HG03060 (cell line): ENCODE measurements around the gene ZNF486.
"Not testable (repeated sequence)": the region's sequence is repeated elsewhere in the genome, so short reads cannot be mapped to it uniquely, and the experiment has no call there.

ENCODE experiments used
- ATAC-seq: cut with Tn5 transposase; IDR thresholded peaks from one replicate; pipeline ENCODE4 v1.9.1; 2021; ENCODE audit warnings: low read depth, moderate number of reproducible peaks; ENCODE audit not compliant: unreplicated experiment

Gene ZNF486

DNA sequence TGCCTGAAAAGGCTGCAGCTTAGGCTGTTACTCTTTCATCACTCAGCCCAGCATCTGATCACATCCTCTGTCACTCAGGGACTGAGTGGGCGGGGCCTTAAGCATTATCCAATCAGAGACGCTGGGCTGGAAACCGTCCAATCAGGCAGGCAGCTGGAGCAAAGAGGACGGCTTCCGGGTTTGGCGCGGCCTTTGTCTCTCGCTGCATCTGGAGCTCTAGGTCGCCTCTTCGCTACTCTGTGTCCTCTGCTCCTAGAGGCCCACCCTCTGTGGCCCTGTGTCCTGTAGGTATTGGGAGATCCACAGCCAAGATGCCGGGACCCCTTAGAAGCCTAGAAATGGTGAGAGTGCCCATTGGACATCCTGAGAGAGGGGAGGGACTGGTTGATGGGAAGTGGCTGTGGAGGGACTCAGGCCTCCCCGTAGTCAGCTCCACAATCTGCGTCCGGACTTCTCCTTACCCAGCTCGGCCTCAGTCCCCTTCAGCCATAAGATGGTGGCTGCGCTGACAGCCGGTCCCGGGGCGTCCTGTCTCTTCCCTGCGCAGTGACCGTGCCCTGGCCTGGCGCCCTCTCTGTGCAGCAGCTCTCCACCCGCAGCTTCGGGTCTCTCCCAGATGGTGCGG lies at the start of gene ZNF486:
ZNF486 (plus strand) TSS at position 195 of the 625 bp plus-strand sequence; CDS start at position 312, 117 bp downstream.
- ATAC-seq, result peak; percentile 57

DNA sequence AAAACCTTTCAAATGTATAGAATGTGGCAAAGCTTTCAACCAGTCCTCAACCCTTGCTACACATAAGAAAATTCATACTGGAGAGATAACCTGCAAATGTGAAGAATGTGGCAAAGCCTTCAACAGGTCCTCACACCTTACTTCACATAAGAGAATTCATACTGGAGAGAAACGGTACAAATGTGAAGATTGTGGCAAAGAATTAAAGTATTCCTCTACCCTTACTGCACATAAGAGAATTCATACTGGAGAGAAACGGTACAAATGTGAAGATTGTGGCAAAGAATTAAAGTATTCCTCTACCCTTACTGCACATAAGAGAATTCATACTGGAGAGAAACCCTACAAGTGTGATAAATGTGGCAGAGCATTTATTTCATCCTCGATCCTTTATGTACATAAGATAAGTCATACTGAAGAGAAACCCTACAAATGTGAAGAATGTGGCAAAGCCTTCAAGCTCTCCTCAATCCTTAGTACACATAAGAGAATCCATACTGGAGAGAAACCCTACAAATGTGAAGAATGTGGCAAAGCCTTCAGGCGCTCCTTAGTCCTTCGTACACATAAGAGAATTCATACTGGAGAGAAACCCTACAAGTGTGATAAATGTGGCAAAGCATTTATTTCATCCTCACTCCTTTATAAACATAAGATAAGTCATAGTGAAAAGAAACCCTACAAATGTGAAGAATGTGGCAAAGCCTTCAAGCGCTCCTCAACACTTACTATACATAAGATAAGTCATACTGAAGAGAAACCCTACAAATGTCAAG lies 48.8 kb upstream of the ZNF486 start:
- not testable (repeated sequence) for ATAC-seq

DNA sequence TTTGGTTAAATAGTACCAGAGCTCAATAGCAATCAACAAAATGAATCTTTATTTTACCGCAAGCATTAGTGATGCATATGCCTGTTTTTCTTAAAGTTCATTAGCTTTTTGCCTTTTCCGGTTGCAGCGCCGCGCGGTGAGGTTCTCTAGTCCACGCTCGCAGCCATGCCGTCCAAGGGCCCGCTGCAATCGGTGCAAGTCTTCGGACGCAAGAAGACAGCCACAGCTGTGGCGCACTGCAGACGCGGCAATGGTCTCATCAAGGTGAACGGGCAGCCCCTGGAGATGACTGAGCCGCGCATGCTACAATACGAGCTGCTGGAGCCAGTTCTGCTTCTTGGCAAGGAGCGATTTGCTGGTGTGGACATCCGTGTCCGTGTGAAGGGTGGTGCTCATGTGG lies 42.1 kb upstream of the ZNF486 start:
- ATAC-seq, result no peak

DNA sequence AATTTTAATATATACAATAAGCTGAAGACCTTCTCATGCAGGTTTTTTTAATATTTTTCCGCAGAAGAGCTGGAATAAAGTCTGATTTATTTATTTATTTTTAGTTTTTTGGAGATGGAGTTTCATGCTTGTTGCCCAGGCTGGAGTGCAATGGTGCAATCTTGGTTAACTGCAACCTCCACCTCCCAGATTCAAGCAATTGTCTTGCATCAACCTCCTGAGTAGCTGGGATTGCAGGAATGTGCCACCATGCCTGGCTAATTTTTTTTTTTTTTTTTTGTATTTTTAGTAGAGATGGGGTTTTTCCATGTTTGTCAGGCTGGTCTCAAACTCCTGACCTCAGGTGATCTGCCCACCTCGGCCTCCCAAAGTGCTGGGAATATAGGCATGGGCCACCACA lies 34.1 kb upstream of the ZNF486 start:
- not testable (repeated sequence) for ATAC-seq

DNA sequence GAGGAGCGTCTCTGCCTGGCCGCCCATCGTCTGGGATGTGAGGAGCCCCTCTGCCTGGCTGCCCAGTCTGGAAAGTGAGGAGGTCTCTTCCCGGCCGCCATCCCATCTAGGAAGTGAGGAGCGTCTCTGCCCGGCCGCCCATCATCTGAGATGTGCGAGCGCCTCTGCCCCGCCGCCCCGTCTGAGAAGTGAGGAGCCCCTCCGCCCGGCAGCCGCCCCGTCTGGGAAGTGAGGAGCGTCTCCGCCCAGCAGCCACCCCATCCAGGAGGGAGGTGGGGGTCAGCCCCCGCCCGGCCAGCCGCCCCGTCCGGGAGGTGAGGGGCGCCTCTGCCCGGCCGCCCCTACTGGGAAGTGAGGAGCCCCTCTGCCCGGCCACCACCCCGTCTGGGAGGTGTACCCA lies 29.3 kb upstream of the ZNF486 start:
- ATAC-seq, result not testable (repeated sequence)

DNA sequence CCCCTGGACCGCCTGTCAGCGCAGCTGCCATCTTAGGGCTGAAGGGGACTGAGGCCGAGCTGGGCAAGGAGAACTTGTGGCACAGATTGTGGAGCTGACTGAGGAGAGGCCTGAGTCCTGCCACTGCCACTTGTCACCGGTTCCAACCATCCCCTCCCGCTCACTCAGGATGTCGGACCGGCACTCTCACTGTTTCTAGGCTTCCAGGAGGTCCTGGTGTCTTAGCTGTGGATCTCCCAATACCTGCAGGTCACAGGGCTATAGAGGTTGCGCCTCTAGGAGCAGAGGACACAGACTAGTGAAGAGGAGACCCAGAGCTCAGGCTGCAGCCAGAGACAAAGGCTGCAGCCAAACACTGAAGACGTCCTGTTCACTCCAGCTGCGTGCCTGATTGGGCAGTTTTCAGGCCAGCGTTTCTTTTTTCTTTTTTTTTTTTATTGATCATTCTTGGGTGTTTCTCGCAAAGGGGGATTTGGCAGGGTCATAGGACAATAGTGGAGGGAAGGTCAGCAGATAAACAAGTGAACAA lies 15.3 kb upstream of the ZNF486 start:
- ATAC-seq, result no peak

DNA sequence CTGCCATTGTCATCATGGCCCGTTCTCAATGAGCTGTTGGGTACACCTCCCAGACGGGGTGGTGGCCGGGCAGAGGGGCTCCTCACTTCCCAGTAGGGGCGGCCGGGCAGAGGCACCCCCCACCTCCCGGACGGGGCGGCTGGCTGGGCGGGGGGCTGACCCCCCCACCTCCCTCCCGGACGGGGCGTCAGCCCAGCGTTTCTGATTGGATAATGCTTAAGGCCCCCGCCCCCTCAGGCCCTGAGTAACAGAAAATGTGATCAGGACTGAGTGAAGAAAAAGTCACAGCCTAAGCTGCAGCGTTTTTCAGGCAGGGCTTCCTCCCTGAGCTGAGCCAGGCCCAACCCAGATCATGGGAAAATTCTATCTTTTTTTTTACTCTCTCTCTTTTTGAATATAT lies 14.5 kb upstream of the ZNF486 start:
- not testable (repeated sequence) for ATAC-seq

DNA sequence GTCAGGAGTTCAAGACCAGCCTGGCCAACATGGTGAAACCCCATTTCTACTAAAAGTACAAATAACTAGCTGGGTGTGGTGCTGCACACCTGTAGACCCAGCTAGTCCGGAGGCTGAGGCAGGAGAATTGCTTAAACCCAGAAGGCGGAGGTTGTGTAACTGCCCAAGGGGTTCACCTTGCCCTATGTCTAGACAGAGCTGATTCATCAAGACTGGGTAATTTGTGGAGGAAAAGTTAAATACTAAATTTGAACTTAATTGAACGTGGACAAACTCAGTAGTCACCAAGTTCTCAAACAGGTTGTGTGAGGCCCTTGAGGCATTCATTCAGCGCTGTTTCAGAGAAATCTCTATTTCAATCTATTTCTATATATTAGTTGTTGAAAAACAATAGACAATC lies 13.7 kb upstream of the ZNF486 start:
- no peak for ATAC-seq

DNA sequence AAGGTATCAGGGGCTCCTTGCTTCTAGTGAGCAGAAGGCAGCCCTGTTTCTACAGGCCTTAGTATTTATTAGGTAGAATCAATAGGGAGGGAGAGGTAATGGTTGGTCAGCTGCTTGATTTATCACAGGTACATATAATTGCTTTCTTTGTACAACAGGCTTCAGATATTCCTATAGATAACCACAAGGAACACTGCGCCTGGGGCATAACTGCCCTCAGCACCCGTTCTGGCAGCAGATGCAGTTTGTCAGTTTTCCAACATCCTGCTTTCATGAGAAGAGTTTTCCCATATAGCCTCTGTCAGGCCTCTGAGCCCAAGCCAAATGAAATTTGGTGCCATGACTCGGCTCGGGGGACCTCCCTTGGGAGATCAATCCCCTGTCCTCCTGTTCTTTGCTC lies 12.4 kb upstream of the ZNF486 start:
- ATAC-seq, result no peak

DNA sequence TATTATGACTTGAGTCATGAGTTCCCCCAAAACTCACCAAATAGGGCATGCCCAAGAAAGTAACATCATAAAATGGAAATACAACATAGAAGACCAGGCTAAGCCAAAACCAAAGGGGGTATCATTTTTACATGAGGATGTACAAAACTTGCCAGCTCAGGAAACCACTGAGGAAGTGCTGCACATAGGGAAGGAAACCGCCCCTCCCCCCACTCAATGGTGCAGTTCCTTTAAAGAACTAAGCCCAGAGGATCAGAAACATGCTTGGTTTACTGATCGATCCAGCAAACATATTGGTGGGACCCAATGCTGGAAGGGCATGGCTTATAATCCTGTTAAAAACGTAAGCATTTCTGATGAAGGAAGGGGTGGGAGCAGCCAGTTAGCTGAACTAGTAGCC lies 4.2 kb upstream of the ZNF486 start:
- no peak for ATAC-seq

DNA sequence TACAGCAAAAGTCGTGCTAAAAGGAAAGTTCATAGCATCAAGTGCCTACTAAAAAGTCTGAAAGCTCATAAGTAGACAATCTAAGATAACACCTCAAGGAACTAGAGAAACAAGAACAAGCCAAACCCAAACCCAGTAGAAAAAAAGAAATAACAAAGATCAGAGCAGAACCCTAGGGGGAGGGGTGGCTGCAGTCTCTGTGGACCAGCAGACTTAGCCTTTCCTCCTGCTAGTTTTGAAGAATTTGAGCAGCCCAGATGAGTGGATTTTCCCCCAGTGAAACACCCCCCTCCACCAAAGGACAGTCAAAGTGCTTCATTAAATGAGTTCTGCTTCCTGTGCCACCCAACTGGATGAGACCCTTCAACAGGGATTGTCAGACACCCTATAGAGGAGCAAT lies 2.6 kb upstream of the ZNF486 start:
- no peak for ATAC-seq

DNA sequence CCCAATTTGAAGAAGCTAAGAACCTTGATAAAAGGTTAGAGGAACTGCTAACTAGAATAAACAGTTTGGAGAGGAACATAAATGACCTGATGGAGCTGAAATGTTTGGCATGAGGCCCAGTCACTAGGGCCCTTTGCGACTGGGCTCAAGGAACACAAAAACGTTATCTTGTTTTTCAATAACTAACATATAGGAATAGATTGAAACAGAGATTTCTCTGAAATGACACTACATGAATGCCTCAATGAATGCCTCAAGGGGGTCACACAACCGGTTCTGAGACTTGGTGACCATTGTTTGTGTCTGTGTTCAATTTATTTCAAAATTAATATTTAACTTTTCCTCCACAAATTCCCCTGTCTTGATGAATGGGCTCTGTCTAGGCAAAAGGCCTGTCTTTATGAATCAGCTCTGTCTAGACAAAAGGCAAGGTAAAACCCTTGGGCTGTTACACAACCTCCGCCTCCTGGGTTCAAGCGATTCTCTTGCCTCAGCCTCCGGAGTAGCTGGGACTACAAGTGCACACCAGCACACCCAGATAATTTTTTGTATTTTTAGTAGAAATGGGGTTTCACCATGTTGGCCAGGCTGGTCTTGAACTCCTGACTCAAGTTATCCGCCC lies 932 bp upstream of the ZNF486 start:
- ATAC-seq, result no peak

DNA sequence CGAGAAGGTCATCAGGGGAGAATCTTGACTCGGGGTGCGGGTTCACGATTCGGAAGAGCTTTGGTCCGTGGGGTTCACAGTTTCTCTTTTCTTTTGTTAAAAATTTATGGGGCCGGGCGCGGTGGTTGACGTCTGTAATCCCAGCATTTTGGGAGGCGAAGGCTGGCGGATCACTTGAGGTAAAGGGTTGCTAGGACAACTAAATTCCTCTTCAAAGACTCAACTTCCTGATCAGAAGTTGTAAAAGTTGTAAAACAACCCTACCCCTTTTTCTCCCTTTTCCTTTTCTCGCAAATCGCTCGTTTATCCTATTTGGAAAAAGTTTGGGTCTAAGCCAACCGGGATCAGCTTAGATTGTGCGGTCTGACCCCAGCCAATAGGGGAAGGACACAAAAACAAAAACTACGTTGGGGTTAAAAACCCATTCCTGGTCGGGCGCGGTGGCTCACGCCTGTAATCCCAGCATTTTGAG lies 673 bp downstream of the ZNF486 start:
- no peak for ATAC-seq

DNA sequence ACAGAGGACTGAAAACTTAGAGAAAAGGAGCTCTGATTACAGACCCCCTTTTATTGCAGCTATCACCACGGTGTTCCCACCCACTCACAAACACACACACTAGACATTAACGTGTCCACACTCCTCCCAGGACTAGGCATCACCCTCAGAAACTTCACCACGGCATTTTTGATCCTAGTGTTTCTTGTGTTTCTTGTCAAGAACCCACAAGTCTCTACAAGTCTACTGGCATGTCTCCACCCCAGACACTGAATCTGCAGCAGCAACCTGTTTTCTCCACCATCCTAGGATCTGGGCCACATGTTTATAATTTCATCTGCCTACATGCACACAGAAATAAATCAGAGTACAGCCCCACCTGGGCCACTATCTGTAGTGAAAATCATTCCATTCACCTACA lies 4.3 kb downstream of the ZNF486 start:
- ATAC-seq, result no peak

DNA sequence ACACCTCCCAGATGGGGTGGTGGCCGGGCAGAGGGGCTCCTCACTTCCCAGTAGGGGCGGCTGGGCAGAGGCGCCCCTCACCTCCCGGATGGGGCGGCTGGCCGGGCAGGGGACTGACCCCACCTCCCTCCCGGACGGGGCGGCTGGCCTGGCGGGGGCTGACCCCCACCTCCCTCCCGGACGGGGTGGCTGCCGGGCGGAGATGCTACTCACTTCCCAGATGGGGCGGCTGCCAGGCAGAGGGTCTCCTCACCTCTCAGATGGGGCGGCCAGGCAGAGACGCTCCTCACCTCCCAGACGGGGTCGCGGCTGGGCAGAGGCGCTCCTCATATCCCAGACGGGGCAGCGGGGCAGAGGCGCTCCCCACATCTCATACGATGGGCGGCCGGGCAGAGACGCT lies 8.8 kb downstream of the ZNF486 start:
- not testable (repeated sequence) for ATAC-seq

DNA sequence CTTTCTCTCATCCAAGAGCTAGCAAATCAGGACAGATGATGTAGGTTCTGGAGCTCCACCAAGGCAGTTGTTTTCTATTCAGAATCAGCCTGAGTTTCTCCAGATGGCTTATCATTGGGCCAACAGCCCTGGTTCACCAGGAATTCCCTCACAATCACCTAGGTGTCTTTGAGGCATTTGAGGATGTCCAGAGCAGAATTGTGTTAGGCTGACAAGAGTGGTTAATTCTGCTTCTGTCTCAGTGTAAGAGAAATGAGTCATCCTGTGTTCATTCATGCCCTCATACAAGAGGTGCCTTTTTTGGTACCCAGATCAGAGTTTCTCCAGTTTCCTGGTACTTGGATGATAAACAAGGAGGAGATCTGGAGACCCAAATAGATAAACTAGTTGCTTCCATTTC lies 12.9 kb downstream of the ZNF486 start:
- not testable (repeated sequence) for ATAC-seq

DNA sequence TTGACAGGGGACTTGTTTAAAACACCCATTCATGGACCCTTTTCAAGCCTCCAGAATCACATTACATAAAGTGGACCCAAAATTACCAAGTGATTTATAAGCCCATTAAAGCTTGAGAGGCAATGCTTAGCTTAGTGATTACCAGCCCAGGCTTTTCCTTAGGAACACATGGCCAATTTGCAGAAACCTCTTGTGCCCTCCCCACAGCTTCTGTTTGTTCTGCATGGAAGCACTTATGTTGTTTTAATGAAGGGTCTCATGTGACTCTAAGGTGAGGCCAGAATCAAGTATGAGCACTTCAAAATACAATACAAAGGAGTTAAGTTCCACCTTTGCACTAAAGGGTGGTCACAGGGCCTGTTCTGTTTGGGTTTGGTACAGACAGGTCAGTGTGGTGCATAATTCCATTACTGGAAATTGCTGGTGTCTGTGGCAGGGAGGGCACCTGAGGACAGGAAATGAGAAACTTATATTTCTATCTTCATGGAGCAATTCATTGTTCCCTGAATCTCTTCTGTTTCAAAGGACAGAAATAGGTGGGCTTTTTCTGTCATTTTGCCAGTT lies 15.3 kb downstream of the ZNF486 start:
- ATAC-seq, result no peak

DNA sequence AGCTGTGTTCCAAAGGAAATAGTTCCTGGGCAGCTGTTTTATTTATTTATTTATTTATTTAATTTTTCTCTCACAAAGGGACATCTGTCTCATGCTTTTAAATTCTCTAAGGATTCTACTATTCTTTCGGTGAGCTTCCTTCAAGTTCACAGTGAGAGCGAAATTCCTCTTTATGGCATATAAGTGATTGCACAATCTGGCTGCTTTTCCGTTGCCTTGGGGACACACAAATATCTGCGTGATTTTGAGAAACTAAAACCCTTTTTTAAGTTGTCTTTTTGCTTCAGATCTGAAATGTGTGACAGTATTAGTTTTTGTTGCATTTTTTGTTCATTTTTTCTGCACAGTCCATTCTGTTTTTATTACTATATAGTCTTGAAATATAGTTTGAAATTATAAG lies 19.2 kb downstream of the ZNF486 start:
- no peak for ATAC-seq

DNA sequence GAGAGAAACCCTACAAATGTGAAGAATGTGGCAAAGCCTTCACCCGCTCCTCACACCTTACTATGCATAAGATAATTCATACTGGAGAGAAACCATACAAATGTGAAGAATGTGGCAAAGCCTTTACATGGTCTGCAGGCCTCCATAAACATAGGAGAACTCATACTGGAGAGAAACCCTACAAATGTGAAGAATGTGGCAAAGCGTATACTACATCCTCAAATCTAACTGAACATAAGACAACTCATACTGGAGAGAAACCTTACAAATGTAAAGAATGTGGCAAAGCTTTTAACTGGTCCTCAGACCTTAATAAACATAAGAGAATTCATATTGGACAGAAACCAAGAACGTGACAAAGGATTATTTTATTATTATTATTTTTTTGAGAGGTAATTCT lies 30.7 kb downstream of the ZNF486 start:
- no peak for ATAC-seq

DNA sequence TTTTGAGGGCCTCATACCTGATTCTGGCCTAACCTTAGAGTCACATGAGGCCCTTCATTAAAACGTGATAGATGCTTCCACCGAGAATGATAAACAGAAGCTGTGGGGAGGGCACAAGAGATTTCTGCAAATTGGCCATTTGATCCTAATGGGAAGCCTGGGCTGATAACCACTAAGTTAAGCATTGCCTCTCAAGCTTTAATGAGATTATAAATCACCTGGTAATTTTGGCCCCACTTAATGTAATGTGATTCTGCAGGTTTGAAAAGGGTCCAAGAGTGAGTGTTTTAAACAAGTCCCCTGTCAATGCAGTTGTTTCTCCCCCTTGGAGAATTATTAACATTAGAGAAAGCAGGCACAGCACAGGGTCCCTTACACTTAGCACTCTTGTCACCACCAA lies 42.0 kb downstream of the ZNF486 start:
- ATAC-seq, result no peak

DNA sequence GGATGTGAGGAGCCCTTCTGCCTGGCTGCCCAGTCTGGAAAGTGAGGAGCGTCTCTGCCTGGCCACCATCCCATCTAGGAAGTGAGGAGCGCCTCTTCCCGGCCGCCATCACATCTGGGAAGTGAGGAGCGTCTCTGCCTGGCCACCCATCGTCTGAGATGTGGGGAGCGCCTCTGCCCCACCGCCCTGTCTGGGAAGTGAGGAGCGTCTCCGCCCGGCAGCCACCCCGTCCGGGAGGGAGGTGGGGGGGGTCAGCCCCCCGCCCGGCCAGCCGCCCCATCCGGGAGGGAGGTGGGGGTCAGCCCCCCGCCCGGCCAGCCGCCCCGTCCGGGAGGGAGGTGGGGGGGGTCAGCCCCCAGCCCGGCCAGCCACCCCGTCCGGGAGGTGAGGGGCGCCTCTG lies 47.4 kb downstream of the ZNF486 start:
- not testable (repeated sequence) for ATAC-seq
